Hepatocyte (in vitro differentiated cells): ENCODE measurements around the gene MAFB.

Source experiments
- EZH2 ChIP-seq: fragments of 200-600 bp; sonication (generic); IDR thresholded peaks from 2 replicates; pipeline ENCODE4 v1.6.1; 2016; ENCODE audit warnings: antibody characterized with exemption, mild to moderate bottlenecking, borderline replicate concordance
- TF ChIP-seq, protein P1 (sequence below): fragments of 200-600 bp; sonication (generic); IDR thresholded peaks from 2 replicates; pipeline ENCODE4 v1.5.1; 2016; ENCODE audit warnings: antibody characterized with exemption, mild to moderate bottlenecking; ENCODE audit not compliant: poor library complexity

DNA sequence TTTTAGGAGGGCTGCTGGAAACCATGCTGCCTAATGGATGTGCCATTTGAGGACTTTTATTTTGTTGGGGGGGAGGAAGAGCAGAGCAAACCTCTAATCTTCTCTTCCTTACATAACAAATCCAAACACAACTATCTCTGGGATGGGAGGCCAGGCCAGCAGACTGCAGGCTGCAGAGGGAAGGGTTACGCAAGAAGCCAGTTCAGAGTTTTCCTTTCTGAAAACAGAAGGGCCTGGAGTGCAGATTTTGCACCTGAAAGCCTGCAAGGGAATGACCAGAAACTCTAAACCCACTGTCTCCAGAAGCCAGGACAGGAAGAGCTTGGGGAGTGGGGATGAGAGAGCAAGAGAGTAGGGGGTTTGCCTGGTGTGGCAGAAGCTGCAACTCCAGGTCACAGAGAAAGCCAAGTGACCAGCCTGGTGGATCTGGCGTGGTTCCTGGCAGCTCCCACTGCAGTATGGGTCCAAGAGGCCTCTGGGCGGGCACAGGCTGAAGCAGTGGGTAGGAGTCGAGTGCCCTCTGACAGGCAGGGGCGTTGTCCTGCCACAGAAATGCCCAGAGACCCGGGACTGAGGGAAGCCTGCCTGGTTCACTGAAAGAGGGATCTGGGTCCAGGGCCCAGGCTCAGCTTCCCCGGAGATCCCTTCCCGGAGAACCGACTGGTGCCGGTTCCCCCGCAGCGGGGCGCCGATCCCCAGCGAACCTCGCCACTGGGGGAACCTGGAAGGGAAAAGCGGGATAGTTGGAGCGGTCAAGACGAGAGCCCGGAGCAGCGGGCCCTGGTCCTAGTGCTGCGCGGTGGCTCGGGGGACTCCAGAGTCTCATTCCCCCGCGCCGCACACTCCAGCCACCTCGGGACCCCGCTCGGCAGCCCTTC lies 6.7 kb downstream of the MAFB start:
- TF ChIP-seq, protein P1, sequence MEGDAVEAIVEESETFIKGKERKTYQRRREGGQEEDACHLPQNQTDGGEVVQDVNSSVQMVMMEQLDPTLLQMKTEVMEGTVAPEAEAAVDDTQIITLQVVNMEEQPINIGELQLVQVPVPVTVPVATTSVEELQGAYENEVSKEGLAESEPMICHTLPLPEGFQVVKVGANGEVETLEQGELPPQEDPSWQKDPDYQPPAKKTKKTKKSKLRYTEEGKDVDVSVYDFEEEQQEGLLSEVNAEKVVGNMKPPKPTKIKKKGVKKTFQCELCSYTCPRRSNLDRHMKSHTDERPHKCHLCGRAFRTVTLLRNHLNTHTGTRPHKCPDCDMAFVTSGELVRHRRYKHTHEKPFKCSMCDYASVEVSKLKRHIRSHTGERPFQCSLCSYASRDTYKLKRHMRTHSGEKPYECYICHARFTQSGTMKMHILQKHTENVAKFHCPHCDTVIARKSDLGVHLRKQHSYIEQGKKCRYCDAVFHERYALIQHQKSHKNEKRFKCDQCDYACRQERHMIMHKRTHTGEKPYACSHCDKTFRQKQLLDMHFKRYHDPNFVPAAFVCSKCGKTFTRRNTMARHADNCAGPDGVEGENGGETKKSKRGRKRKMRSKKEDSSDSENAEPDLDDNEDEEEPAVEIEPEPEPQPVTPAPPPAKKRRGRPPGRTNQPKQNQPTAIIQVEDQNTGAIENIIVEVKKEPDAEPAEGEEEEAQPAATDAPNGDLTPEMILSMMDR = no peak
- no peak for TF ChIP-seq EZH2
